ENCODE measurements around the gene PANK1.
"Not testable (repeated sequence)": the region's sequence is repeated elsewhere in the genome, so short reads cannot be mapped to it uniquely, and the experiment has no call there.

Gene PANK1

DNA sequence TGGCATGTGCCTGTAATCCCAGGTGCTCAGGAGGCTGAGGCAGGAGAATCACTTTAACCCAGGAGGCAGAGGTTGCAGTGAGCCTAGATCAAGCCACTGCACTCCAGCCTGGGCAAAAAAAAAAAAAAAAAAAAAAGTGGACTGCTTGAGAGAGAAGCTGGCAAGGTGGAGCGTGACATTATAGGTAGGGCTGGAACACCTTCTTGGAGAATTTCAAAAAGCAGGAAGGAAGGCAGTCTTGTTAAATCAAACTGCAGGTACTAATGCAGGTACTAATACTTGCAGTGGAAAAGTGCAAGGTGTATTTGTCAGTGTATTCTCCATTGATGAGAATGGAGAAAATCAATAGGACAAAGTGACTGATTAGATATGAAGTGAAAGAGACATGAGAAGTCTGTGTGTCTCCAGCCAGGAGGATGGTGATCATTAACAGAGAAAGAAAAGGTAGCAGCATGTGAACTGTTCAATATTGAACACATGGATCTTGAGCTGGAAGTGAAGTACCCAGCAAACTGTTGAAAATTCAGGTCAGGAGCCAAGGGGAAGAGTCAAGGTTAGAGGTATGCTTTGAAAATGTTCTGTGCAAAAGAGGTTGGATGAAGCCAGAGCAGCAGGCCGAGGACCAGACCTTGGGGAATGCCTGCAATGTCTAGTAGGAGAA is 97.1 kb downstream of the PANK1 start:
- Histone ChIP-seq H3K36me3 (ENCODE audit: insufficient read depth) (no peaks in the 10 kb centered on the region), H3K27ac (no peak overlapping the region), H3K4me2 (no peak overlapping the region), H3K4me1 (ENCODE audit: low read depth, poor library complexity, severe bottlenecking) (no peaks in the 10 kb centered on the region), H3K27me3 (ENCODE audit: insufficient read depth, low read depth) (no peaks in the 10 kb centered on the region), H3K4me3 (IDR thresholded peaks at IDR 0.05; ENCODE audit: insufficient read depth, low read depth, low read length) (no peak overlapping the region), H2AFZ (ENCODE audit: low read depth) (no peak overlapping the region), H3K79me2 (ENCODE audit: insufficient read depth, low read depth) (no peaks in the 10 kb centered on the region), H3K9ac (no peak overlapping the region), H4K20me1 (ENCODE audit: insufficient read depth) (no peaks in the 10 kb centered on the region)
- TF ChIP-seq, protein P1, sequence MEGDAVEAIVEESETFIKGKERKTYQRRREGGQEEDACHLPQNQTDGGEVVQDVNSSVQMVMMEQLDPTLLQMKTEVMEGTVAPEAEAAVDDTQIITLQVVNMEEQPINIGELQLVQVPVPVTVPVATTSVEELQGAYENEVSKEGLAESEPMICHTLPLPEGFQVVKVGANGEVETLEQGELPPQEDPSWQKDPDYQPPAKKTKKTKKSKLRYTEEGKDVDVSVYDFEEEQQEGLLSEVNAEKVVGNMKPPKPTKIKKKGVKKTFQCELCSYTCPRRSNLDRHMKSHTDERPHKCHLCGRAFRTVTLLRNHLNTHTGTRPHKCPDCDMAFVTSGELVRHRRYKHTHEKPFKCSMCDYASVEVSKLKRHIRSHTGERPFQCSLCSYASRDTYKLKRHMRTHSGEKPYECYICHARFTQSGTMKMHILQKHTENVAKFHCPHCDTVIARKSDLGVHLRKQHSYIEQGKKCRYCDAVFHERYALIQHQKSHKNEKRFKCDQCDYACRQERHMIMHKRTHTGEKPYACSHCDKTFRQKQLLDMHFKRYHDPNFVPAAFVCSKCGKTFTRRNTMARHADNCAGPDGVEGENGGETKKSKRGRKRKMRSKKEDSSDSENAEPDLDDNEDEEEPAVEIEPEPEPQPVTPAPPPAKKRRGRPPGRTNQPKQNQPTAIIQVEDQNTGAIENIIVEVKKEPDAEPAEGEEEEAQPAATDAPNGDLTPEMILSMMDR (conservative IDR thresholded peaks at IDR 0.05; ENCODE audit: low read depth, low read length): no peak

- H2AFZ ChIP-seq (ENCODE audit: low read depth); H3K4me3 ChIP-seq (IDR thresholded peaks at IDR 0.05; ENCODE audit: insufficient read depth, low read depth, low read length); H3K9ac ChIP-seq; H3K36me3 ChIP-seq (ENCODE audit: insufficient read depth); H3K27ac ChIP-seq; H3K4me2 ChIP-seq; H3K27me3 ChIP-seq (ENCODE audit: insufficient read depth, low read depth); H4K20me1 ChIP-seq (ENCODE audit: insufficient read depth); H3K4me1 ChIP-seq (ENCODE audit: low read depth, poor library complexity, severe bottlenecking); H3K79me2 ChIP-seq (ENCODE audit: insufficient read depth, low read depth): not testable (repeated sequence)
Observed at GRCh38 chr10:89546651-89547050, 98.4 kb downstream of the PANK1 start.

DNA sequence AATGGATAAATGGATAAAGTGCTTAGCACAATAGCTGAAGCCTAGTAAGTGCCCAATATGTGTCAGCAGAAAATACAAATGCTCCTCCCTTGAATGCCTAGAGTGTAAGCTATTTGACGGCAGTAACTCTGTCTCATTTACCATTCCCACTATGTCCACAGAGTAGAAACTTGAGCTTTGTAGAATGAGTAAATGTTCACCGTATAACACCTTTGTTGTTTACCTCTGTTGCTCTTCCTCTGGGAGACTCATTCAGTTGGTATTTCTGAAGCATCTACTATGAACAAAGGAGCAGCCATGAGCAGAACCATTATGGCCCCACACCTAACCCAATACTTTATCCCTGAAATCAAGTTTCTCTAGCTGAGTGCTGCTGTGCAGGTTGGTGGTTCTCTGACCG is 101.2 kb downstream of the PANK1 start:
- Histone ChIP-seq H3K9ac (no peak overlapping the region), H3K4me1 (ENCODE audit: low read depth, poor library complexity, severe bottlenecking) (no peaks in the 10 kb centered on the region), H3K4me2 (no peak overlapping the region), H3K4me3 (IDR thresholded peaks at IDR 0.05; ENCODE audit: insufficient read depth, low read depth, low read length) (no peak overlapping the region), H3K27me3 (ENCODE audit: insufficient read depth, low read depth) (no peaks in the 10 kb centered on the region), H3K36me3 (ENCODE audit: insufficient read depth) (no peaks in the 10 kb centered on the region), H3K27ac (no peak overlapping the region), H2AFZ (ENCODE audit: low read depth) (no peak overlapping the region), H4K20me1 (ENCODE audit: insufficient read depth) (no peaks in the 10 kb centered on the region), H3K79me2 (ENCODE audit: insufficient read depth, low read depth) (no peaks in the 10 kb centered on the region)
- TF ChIP-seq, protein P1 (conservative IDR thresholded peaks at IDR 0.05; ENCODE audit: low read depth, low read length): no peak

GRCh38 chr10:89540420-89540949 is 104.6 kb downstream of the PANK1 start:
- Histone ChIP-seq H3K27me3 (ENCODE audit: insufficient read depth, low read depth) (no peaks in the 10 kb centered on the region), H3K36me3 (ENCODE audit: insufficient read depth) (no peaks in the 10 kb centered on the region), H4K20me1 (ENCODE audit: insufficient read depth) (no peaks in the 10 kb centered on the region), H3K9ac (no peak overlapping the region), H3K4me3 (IDR thresholded peaks at IDR 0.05; ENCODE audit: insufficient read depth, low read depth, low read length) (no peak overlapping the region), H3K79me2 (ENCODE audit: insufficient read depth, low read depth) (no peaks in the 10 kb centered on the region), H3K4me1 (ENCODE audit: low read depth, poor library complexity, severe bottlenecking) (no peaks in the 10 kb centered on the region), H2AFZ (ENCODE audit: low read depth) (no peak overlapping the region), H3K27ac (no peak overlapping the region), H3K4me2 (no peak overlapping the region)
- TF ChIP-seq, protein P1 (conservative IDR thresholded peaks at IDR 0.05; ENCODE audit: low read depth, low read length): no peak

- no peak overlapping the region for H2AFZ ChIP-seq (ENCODE audit: low read depth)
- H3K4me3 ChIP-seq (IDR thresholded peaks at IDR 0.05; ENCODE audit: insufficient read depth, low read depth, low read length): no peak overlapping the region
- no peak overlapping the region for H3K4me2 ChIP-seq
- H3K4me1 ChIP-seq (ENCODE audit: low read depth, poor library complexity, severe bottlenecking): no peaks in the 10 kb centered on the region
- H3K36me3 ChIP-seq (ENCODE audit: insufficient read depth): no peaks in the 10 kb centered on the region
- H3K79me2 ChIP-seq (ENCODE audit: insufficient read depth, low read depth): no peaks in the 10 kb centered on the region
- H4K20me1 ChIP-seq (ENCODE audit: insufficient read depth): no peaks in the 10 kb centered on the region
- no peaks in the 10 kb centered on the region for H3K27me3 ChIP-seq (ENCODE audit: insufficient read depth, low read depth)
- no peak overlapping the region for H3K27ac ChIP-seq
- TF ChIP-seq, protein P1 (conservative IDR thresholded peaks at IDR 0.05; ENCODE audit: low read depth, low read length): no peak
- H3K9ac ChIP-seq: no peak overlapping the region
Observed at GRCh38 chr10:89537364-89537763, 107.7 kb downstream of the PANK1 start.

All from KMS-11 (cell line).